AG09309 (cell line): ENCODE results near the gene ZCWPW1.
"Not testable (repeated sequence)": the region's sequence is repeated elsewhere in the genome, so short reads cannot be mapped to it uniquely, and the experiment has no call there.

Experiments
- DNase-seq: peaks from one replicate; pipeline ENCODE4 v3.0.0-alpha.2; 2010; ENCODE audit warnings: low read depth
- H3K4me3 ChIP-seq: 2 replicates; pipeline ENCODE4 v1.5.1; 2011; ENCODE audit warnings: mild to moderate bottlenecking, low read depth, low read length, moderate library complexity; ENCODE audit not compliant: control insufficient read depth
- CTCF ChIP-seq: IDR thresholded peaks from 2 replicates; pipeline ENCODE4 v1.5.1; 2011; ENCODE audit warnings: mild to moderate bottlenecking, low read depth, low read length, inconsistent platforms; ENCODE audit not compliant: insufficient read depth, control insufficient read depth; ENCODE audit errors: missing control alignments

The ZCWPW1 gene

GRCh38 chr7:100456562-100456961 is 28.1 kb upstream of the ZCWPW1 start:
- no peak overlapping the region for H3K4me3 ChIP-seq
- TF ChIP-seq CTCF: no peak
- DNase-seq: no peak

DNA sequence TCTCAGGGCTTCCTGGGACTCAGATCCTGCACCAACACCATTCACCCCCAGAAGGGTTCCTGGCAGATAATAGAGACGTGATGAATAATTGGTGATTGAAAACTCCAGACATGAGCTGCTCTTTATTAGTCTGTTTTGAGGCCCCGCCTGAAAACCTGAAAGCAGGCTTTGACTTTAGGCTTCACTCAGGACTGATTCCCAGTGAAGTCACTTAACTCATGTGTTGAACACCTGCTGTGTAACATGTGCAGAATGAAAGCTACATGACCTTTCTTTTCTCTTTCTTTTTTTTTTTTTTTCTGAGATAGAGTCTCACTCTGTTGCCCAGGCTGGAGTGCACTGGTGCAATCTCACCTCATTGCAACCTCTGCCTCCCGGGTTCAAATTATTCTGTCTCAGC is 26.7 kb upstream of the ZCWPW1 start:
- no peak for TF ChIP-seq CTCF
- H3K4me3 ChIP-seq: no peak overlapping the region

GRCh38 chr7:100453854-100454253 is 25.4 kb upstream of the ZCWPW1 start:
- DNase-seq, H3K4me3 ChIP-seq: not testable (repeated sequence)

More for the DNA sequence above, 26.7 kb upstream of the ZCWPW1 start:
- DNase-seq: no peak

DNA sequence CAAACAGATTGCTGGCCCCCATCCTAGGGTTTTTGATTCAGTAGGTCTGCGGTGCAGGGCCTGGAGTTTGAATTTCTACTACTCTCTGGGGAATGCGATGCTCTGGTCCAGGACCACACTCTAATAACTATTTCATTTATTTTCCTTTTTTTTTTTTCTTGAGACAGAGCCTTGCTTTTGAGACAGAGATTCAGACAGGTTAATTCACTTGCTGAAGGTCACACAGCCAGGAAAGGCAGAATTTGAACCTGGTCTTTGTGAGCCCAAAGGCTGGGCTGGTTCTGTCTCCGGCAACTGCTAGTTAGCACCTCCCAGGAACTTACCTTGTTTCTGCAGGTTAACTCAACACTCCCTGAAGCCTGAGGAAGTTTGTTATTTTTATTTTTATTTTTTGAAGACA is 24.0 kb upstream of the ZCWPW1 start:
- no peak for DNase-seq
- no peak overlapping the region for H3K4me3 ChIP-seq
- TF ChIP-seq CTCF: no peak

- TF ChIP-seq CTCF: no peak
- H3K4me3 ChIP-seq: no peak overlapping the region
- DNase-seq: no peak
Measured at GRCh38 chr7:100449190-100449795, 20.8 kb upstream of the ZCWPW1 start.

DNA sequence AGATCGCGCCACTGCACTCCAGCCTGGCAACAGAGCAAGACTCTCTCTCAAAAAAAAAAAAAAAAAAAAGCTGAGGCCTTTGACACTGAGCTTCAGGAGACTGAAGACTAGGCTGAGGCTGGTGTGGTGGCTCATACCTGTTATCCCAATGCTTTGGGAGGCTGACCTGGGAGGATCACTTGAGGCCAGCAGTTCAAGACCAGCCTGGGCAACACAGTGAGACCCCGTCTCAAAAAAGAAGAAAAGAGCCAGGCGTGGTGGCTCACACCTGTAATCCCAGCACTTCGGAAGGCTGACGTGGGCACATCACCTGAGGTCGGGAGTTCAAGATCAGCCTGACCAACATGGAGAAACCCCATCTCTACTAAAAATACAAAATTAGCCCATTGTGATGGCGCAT is 18.9 kb upstream of the ZCWPW1 start:
- not testable (repeated sequence) for H3K4me3 ChIP-seq, DNase-seq

DNA sequence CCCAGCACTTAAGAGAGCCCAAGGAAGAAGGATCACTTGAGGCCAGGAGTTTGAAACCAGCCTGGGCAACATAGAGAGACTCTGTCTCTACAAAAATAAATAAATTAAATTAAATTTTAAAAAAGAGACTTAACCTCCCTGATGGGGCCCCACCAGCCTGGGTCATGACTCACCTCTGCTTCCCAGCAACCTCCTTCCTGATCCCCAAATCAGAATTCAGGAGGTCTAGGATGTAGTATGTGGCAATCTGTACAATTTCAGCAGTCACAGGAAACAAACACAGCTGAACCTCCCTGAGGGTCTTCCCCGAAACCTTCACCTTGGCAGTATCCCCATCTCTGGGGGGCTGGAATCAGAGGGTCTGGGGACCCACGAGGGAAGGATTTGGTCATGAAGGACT is 17.5 kb upstream of the ZCWPW1 start:
- no peak for DNase-seq
- no peak for TF ChIP-seq CTCF
- H3K4me3 ChIP-seq: no peak overlapping the region
